WTC11 (cell line): ENCODE results near the gene DNAH17.

Experiments used
- ATF1 ChIP-seq: sonication (generic); formaldehyde crosslinking; IDR thresholded peaks from 2 replicates; pipeline ENCODE4 v1.8.1; 2023; ENCODE audit warnings: mild to moderate bottlenecking, moderate library complexity, missing genetic modification reagents
- CBFB ChIP-seq: sonication (generic); formaldehyde crosslinking; IDR thresholded peaks from 2 replicates; pipeline ENCODE4 v1.8.1; 2022; ENCODE audit warnings: mild to moderate bottlenecking, low read depth, missing genetic modification reagents
- ELF4 ChIP-seq: sonication (generic); formaldehyde crosslinking; IDR thresholded peaks from 2 replicates; pipeline ENCODE4 v1.8.1; 2022; ENCODE audit warnings: low read depth, mild to moderate bottlenecking, moderate library complexity, missing genetic modification reagents
- ESRRA ChIP-seq: sonication (generic); formaldehyde crosslinking; IDR thresholded peaks from 2 replicates; pipeline ENCODE4 v1.8.1; 2022; ENCODE audit warnings: mild to moderate bottlenecking, missing genetic modification reagents, borderline replicate concordance
- IRF2 ChIP-seq: sonication (generic); formaldehyde crosslinking; IDR thresholded peaks from 2 replicates; pipeline ENCODE4 v1.8.0; 2022; ENCODE audit warnings: low read depth, missing genetic modification reagents, borderline replicate concordance
- NFYB ChIP-seq: sonication (generic); formaldehyde crosslinking; conservative IDR thresholded peaks from 2 replicates; pipeline ENCODE4 v1.8.0; 2022; ENCODE audit warnings: low read depth, missing genetic modification reagents
- NR2C2 ChIP-seq: sonication (generic); formaldehyde crosslinking; IDR thresholded peaks from 2 replicates; pipeline ENCODE4 v1.8.0; 2022; ENCODE audit warnings: mild to moderate bottlenecking, missing genetic modification reagents
- PREB ChIP-seq: sonication (generic); formaldehyde crosslinking; IDR thresholded peaks from 2 replicates; pipeline ENCODE4 v1.8.1; 2022; ENCODE audit warnings: mild to moderate bottlenecking, missing genetic modification reagents, moderate library complexity, borderline replicate concordance
- SP1 ChIP-seq: sonication (generic); formaldehyde crosslinking; conservative IDR thresholded peaks from 2 replicates; pipeline ENCODE4 v1.8.1; 2022; ENCODE audit warnings: missing genetic modification reagents
- ZBTB43 ChIP-seq: sonication (generic); formaldehyde crosslinking; IDR thresholded peaks from 2 replicates; pipeline ENCODE4 v1.8.1; 2023; ENCODE audit warnings: mild to moderate bottlenecking, missing genetic modification reagents
- TF ChIP-seq, protein P1 (sequence below): sonication (generic); formaldehyde crosslinking; IDR thresholded peaks from 2 replicates; pipeline ENCODE4 v1.8.0; 2023; ENCODE audit warnings: missing genetic modification reagents, mild to moderate bottlenecking, borderline replicate concordance
- TF ChIP-seq, protein P2 (sequence below): fragments of 250-450 bp; sonication (Bioruptor Pico); IDR thresholded peaks from 2 replicates; pipeline ENCODE4 v1.9.0; 2021; ENCODE audit warnings: mild to moderate bottlenecking
- TF ChIP-seq, protein P3 (sequence below): fragments of 200-600 bp; IDR thresholded peaks from 2 replicates; pipeline ENCODE4 v1.8.0; 2022; ENCODE audit warnings: antibody characterized with exemption
- TF ChIP-seq, protein P4 (sequence below): sonication (generic); formaldehyde crosslinking; IDR thresholded peaks from 2 replicates; pipeline ENCODE4 v1.8.0; 2022; ENCODE audit warnings: mild to moderate bottlenecking, missing genetic modification reagents

GRCh38 chr17:78548725-78549124 is 28.5 kb downstream of the DNAH17 start:
- no peak for TF ChIP-seq ESRRA (CRISPR knock-in tag)
- TF ChIP-seq NR2C2 (CRISPR knock-in tag) = no peak
- TF ChIP-seq, protein P1, sequence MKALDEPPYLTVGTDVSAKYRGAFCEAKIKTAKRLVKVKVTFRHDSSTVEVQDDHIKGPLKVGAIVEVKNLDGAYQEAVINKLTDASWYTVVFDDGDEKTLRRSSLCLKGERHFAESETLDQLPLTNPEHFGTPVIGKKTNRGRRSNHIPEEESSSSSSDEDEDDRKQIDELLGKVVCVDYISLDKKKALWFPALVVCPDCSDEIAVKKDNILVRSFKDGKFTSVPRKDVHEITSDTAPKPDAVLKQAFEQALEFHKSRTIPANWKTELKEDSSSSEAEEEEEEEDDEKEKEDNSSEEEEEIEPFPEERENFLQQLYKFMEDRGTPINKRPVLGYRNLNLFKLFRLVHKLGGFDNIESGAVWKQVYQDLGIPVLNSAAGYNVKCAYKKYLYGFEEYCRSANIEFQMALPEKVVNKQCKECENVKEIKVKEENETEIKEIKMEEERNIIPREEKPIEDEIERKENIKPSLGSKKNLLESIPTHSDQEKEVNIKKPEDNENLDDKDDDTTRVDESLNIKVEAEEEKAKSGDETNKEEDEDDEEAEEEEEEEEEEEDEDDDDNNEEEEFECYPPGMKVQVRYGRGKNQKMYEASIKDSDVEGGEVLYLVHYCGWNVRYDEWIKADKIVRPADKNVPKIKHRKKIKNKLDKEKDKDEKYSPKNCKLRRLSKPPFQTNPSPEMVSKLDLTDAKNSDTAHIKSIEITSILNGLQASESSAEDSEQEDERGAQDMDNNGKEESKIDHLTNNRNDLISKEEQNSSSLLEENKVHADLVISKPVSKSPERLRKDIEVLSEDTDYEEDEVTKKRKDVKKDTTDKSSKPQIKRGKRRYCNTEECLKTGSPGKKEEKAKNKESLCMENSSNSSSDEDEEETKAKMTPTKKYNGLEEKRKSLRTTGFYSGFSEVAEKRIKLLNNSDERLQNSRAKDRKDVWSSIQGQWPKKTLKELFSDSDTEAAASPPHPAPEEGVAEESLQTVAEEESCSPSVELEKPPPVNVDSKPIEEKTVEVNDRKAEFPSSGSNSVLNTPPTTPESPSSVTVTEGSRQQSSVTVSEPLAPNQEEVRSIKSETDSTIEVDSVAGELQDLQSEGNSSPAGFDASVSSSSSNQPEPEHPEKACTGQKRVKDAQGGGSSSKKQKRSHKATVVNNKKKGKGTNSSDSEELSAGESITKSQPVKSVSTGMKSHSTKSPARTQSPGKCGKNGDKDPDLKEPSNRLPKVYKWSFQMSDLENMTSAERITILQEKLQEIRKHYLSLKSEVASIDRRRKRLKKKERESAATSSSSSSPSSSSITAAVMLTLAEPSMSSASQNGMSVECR (CRISPR knock-in tag) = no peak
- no peak for TF ChIP-seq ELF4
- no peak for TF ChIP-seq IRF2 (CRISPR knock-in tag)
- TF ChIP-seq, protein P2, sequence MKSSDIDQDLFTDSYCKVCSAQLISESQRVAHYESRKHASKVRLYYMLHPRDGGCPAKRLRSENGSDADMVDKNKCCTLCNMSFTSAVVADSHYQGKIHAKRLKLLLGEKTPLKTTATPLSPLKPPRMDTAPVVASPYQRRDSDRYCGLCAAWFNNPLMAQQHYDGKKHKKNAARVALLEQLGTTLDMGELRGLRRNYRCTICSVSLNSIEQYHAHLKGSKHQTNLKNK = no peak
- TF ChIP-seq, protein P3, sequence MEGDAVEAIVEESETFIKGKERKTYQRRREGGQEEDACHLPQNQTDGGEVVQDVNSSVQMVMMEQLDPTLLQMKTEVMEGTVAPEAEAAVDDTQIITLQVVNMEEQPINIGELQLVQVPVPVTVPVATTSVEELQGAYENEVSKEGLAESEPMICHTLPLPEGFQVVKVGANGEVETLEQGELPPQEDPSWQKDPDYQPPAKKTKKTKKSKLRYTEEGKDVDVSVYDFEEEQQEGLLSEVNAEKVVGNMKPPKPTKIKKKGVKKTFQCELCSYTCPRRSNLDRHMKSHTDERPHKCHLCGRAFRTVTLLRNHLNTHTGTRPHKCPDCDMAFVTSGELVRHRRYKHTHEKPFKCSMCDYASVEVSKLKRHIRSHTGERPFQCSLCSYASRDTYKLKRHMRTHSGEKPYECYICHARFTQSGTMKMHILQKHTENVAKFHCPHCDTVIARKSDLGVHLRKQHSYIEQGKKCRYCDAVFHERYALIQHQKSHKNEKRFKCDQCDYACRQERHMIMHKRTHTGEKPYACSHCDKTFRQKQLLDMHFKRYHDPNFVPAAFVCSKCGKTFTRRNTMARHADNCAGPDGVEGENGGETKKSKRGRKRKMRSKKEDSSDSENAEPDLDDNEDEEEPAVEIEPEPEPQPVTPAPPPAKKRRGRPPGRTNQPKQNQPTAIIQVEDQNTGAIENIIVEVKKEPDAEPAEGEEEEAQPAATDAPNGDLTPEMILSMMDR = no peak
- no peak for TF ChIP-seq ZBTB43 (CRISPR knock-in tag)
- TF ChIP-seq, protein P4, sequence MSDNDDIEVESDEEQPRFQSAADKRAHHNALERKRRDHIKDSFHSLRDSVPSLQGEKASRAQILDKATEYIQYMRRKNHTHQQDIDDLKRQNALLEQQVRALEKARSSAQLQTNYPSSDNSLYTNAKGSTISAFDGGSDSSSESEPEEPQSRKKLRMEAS = no peak
- no peak for TF ChIP-seq PREB (CRISPR knock-in tag)
- no peak for TF ChIP-seq NFYB (CRISPR knock-in tag)
- TF ChIP-seq SP1 (CRISPR knock-in tag) = no peak
- TF ChIP-seq ATF1 (CRISPR knock-in tag) = no peak
- TF ChIP-seq CBFB (CRISPR knock-in tag) = no peak
